HG03354 (cell line): Measurements from ENCODE around the gene RSPH6A.

Experiments
- ATAC-seq: cut with Tn5 transposase; IDR thresholded peaks from one replicate; pipeline ENCODE4 v1.9.1; 2021; ENCODE audit warnings: mild to moderate bottlenecking; ENCODE audit not compliant: unreplicated experiment, poor library complexity, severe bottlenecking

Gene RSPH6A

DNA sequence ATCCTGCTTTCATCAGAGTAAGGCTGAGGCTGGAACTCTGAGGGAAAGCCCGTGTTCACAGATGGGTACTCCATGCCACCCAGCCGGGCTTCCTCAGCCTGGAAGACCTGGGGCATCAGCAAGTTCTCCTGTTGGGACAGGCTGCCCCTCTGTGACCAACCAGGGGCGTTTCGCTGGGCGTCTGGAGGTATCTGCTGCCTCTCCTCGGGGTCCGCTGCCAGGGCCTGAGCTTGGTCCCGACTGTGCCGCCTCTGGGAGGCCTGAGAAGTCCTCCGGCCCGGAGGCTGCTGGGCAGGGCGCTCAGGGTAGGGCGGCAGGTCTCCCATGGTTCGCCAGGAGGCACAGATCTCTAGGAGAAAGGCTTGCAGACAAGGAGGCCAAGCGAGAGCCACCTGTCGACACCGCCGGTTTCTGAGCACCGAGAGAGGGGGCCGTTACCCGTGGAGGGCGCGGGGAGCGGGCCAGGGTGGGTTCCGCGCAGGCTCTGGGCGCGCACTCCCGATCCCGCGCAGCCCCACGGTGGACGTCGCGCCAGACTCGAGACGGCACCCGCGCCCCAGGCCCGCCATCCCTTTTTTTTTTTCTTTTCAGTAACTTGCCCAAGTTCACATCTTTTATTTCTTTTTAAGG lies at the start of gene RSPH6A:
Gene RSPH6A, minus strand, starts transcription at position 458 of the 630 bp plus-strand sequence. Its CDS starts 132 bp downstream, at position 326.
- no peak for ATAC-seq

- ATAC-seq = no peak
These were observed 49.5 kb upstream of the RSPH6A start for GRCh38 chr19:45864629-45865082.

GRCh38 chr19:45863840-45864628 lies 48.9 kb upstream of the RSPH6A start, which contains the start of gene FOXA3:
FOXA3 (plus strand) TSS chr19:45864326; CDS start chr19:45864457, 131 bp downstream.
- peak; percentile 49 for ATAC-seq

GRCh38 chr19:45863335-45863839 lies 48.3 kb upstream of the RSPH6A start:
- ATAC-seq = no peak

- peak; percentile 87 for ATAC-seq
These were observed 47.6 kb upstream of the RSPH6A start, which contains the start of gene SYMPK for GRCh38 chr19:45862564-45863334. SYMPK (minus strand) TSS chr19:45863147; CDS start chr19:45854495, 8,652 bp downstream.

DNA sequence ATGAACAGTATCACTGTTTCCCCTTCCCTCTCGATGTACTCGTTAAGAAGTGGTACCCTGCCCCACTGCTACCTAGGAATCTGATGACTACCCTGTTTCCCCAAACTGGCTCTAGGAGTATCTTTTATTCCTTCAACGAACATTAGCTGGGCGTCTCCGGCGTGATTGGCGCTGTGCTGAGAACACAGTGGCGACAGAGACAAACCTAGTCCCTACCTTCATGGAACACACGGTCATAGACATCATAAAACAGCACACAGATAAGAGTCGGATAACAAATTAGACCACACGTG lies 47.1 kb upstream of the RSPH6A start:
- peak; percentile 1 for ATAC-seq

DNA sequence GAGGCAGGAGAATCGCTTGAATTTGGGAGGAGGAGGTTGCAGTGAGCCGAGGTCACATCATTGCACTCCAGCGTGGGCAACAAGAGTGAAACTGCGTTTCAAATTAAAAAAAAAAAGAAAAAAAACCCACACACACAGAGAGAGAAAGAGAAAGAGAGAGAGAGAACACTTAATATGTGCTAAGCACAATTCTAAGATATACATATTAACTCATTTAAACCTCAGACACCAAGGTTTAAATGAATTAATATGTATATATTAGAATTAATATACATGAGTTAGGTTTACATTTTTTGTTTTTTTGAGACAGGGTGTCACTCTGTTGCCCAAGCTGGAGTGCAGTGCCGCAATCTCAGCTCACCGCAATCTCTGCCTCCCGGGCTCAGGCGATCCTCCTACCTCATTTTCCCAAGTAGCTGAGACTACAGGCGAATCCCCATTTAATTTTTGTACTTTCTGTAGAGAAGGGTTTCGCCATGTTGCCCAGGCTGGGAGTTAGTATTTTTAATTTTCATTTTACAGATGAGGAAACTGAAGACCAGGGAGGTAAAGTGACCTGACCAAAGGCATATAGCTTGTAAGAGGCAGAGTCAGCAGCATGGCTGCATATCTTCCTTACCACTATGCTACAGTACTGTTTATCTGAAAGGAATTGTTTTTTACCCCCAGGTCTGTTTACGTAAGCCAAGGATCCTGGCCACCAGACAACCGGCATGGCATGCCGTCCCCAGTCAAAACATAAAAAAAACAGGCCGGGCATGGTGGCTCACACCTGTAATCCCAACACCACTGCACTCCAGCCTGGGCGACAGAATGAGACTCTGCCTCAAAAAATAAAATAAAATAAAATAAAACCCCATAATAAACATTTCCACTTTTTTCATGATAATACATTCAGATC lies 45.5 kb upstream of the RSPH6A start:
- no peak for ATAC-seq

- ATAC-seq = no peak
These were observed 39.2 kb upstream of the RSPH6A start for GRCh38 chr19:45854167-45854778.

- ATAC-seq = no peak
These were observed 37.9 kb upstream of the RSPH6A start for GRCh38 chr19:45852983-45853382.

DNA sequence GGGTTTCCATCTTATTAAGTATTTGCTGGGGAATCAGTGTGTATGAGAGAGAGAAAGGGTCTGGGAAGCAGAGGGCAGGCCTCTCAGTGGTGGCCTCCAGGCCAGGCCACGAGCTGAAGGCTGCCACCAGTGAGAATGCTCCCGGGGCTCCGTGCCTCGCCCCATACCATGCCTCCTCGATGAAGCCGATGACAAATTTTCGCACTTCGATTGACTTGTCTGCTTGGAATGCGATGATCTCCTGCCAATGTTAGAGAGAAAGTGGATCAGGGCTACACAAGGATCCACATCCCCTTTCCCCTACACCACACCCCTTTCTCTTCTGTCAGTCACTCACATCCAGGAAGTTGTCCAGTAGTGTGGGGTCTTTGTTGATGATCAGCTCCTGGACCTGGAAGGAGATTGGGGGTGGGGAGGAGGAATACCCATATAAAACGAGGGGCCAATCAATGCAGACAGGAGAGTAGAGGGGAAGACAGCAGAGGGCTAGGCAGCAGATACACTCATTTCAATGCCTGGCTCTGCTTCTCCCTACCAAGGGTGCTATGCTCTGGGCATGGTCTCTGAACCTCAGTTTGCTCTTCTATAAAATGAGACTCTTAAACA lies 37.1 kb upstream of the RSPH6A start:
- no peak for ATAC-seq

- ATAC-seq = no peak
These were observed 33.8 kb upstream of the RSPH6A start for GRCh38 chr19:45848922-45849321.

DNA sequence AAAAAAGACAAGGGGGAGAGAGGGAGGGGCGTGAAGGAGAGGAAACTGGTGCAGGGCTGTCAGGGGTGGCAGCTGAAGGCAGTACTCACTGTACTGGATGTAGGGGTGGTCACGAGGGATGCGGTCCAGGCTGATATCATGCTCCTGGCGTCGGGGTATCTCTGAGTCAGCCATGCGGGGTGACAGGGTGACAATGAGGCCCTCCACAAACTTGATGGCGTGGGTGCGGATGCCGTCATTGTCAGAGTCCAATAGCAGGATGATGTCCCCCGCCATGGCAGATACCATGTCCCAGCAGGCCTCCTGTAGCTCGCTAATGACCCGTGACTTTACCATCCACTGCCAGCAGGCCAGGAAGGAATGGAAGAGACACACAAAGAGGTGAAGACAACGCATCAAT lies 32.6 kb upstream of the RSPH6A start:
- no peak for ATAC-seq

- no peak for ATAC-seq
These were observed 27.1 kb upstream of the RSPH6A start for GRCh38 chr19:45842198-45842597.

DNA sequence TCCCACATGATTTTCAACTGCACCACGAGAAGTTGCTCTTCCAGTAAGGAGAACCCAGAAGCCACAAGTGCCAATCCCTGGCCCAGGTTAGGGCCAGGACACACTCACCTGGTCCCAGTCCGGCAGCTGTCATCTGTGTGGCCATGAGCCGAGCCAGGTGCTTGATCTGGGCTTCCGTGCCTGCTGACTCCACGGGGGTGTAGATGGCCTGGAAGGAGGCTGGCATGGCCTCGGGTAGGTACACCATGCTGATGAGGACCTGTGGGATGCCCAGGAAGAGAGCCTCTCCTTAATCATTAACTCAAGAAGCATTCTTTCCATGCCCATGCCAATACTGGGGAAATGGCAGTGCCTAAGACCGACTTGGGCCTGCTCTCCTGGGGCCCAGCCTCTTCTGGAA lies 19.9 kb upstream of the RSPH6A start:
- no peak for ATAC-seq

DNA sequence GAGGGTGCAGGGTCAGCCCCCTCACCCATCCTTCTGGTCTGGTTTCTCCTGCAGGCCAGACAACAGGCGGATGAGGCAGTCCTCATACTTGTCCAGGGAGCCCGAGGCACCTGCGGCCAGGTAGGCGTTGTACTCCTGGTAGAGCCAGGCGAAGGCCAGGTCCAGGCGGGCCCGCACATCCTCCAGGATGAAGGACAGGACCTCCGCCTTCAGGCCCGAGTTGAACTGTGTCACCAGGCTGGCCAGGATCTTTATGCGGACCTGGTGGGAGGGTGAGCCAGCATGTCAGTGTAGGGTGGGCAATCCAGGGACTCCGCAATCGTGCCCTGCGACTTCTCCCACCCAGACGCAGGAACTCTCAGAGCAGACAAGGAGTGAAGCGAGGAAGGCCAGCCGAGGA lies 13.8 kb upstream of the RSPH6A start:
- ATAC-seq = no peak

DNA sequence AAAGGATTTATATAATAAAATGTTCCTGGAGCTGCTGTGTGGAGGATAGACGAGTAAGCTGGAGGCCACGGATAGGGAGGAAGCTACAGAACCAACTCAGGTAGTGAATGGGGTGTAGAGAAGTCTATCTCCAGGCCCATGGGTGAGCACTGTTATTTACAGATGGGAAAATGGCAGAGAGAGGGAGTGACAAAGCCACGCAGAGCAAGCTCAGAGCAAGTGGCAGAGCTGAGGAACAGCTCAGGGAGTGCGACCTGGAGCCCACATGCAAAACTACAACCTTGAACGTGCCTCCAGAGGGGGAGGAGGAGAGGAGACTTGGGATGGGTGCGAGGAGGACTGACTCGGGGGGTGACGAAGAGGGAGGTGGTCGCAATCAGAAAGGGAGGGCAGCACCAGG lies 13.4 kb upstream of the RSPH6A start:
- no peak for ATAC-seq

GRCh38 chr19:45827459-45828093 lies 12.5 kb upstream of the RSPH6A start:
- no peak for ATAC-seq

GRCh38 chr19:45826934-45827333 lies 11.8 kb upstream of the RSPH6A start:
- ATAC-seq = no peak
